Thyroid gland (tissue), 4 donors: ENCODE measurements around the gene C12orf76.
A peak's percentile ranks its signal among the peaks of the same experiment; 100 is the strongest.

ENCODE experiments used
- CTCF ChIP-seq, 6 experiments: fragments of 200-600 bp in 3 of 6; fragments of 450-650 bp in 3 of 6; sonication (generic) in 3 of 6; IDR thresholded peaks; one replicate each; pipeline ENCODE4 v1.5.1; 2016 to 2019; ENCODE audit warnings: antibody characterized with exemption in 6 of 6, mild to moderate bottlenecking in 2 of 6, inconsistent platforms in 1 of 6, moderate library complexity in 1 of 6
- POLR2A ChIP-seq, 2 donors: fragments of 450-650 bp; IDR thresholded peaks; one replicate each; pipeline ENCODE4 v1.6.1; 2017; ENCODE audit warnings: antibody characterized with exemption in 2 of 2, mild to moderate bottlenecking in 2 of 2, moderate library complexity in 1 of 2

- TF ChIP-seq CTCF (IDR thresholded peaks at IDR 0.05) (peak in 2 of 6 experiments; percentile 7 to 30), POLR2A (IDR thresholded peaks at IDR 0.05) (peak; percentile 90 to 98)
These were observed 49.2 kb downstream of the C12orf76 start, which contains the start of gene ANKRD13A for GRCh38 chr12:109998904-109999648.
